IMR-90 (cell line): ENCODE data around the gene TMA7. TPM values are rescaled to one million over a fixed set of nuclear protein-coding genes. Genes with fewer than 3 reads are reported as not detected.

ENCODE experiments used
- ATAC-seq: fragments of 200-7000 bp; cut with Tn5 transposase; 2 replicates; pipeline ENCODE4 v1.9.1; 2020; ENCODE audit warnings: low read depth, mild to moderate bottlenecking, moderate library complexity
- BruUV-seq: library from RNA; stranded (reverse); fragments of 400-500 nt; replicated peaks from 2 replicates; lab custom pipeline; 2021; lab: Mats Ljungman, UMichigan
- CTCF ChIA-PET: fragments of 300-600 bp; formaldehyde crosslinking; extraction: SDS; loops from one replicate; lab custom pipeline; 2021; ENCODE audit warnings: antibody characterized with exemption; lab: Yijun Ruan, JAX
- POLR2A ChIA-PET: fragments of 300-600 bp; sonication (Branson Sonifier 250); formaldehyde crosslinking; loops from one replicate; lab custom pipeline; 2022; ENCODE audit warnings: antibody characterized with exemption; ENCODE audit not compliant: unreplicated experiment; lab: Charles Lee
- DNase-seq: peaks from one replicate; pipeline ENCODE4 v3.0.0; 2013
- H2AFZ ChIP-seq: replicated peaks from 2 replicates; pipeline ENCODE3; 2013; ENCODE audit warnings: low read length, mild to moderate bottlenecking; ENCODE audit not compliant: poor library complexity
- H2AK5ac ChIP-seq: 2 replicates; pipeline ENCODE4 v1.6.1; 2013; ENCODE audit warnings: low read depth, low read length, inconsistent platforms
- H2AK9ac ChIP-seq: replicated peaks from 2 replicates; pipeline ENCODE3; 2013; ENCODE audit warnings: mild to moderate bottlenecking, low read depth, low read length, moderate library complexity; ENCODE audit not compliant: poor library complexity
- H2BK120ac ChIP-seq: 2 replicates; pipeline ENCODE4 v1.6.1; 2013; ENCODE audit warnings: low read depth, low read length, inconsistent platforms
- H2BK15ac ChIP-seq: 3 replicates; pipeline ENCODE4 v1.6.1; 2013; ENCODE audit warnings: low read depth, low read length, inconsistent platforms
- H2BK20ac ChIP-seq: 2 replicates; pipeline ENCODE4 v1.6.1; 2013; ENCODE audit warnings: low read depth, mild to moderate bottlenecking, inconsistent platforms, low read length, moderate library complexity
- H2BK5ac ChIP-seq: 2 replicates; pipeline ENCODE4 v1.6.1; 2013; ENCODE audit warnings: mild to moderate bottlenecking, low read depth, low read length, inconsistent platforms; ENCODE audit not compliant: poor library complexity, severe bottlenecking
- H3K14ac ChIP-seq: replicated peaks from 2 replicates; pipeline ENCODE4 v1.6.1; 2013; ENCODE audit warnings: low read depth, low read length, inconsistent platforms
- H3K18ac ChIP-seq: 2 replicates; pipeline ENCODE4 v1.6.1; 2013; ENCODE audit warnings: low read depth, low read length, control low read depth
- H3K23ac ChIP-seq: 2 replicates; pipeline ENCODE4 v1.6.1; 2013; ENCODE audit warnings: low read depth, low read length, inconsistent platforms
- H3K27ac ChIP-seq: 2 replicates; pipeline ENCODE4 v1.5.1; 2013; ENCODE audit warnings: mild to moderate bottlenecking, control low read depth, low read length; ENCODE audit not compliant: insufficient read depth
- H3K27me3 ChIP-seq: 2 replicates; pipeline ENCODE4 v1.6.1; 2013; ENCODE audit warnings: low read length; ENCODE audit not compliant: control insufficient read depth, insufficient read depth
- H3K36me3 ChIP-seq: 2 replicates; pipeline ENCODE4 v1.6.1; 2013; ENCODE audit warnings: low read length, mixed read lengths; ENCODE audit not compliant: control insufficient read depth, insufficient read depth
- H3K4ac ChIP-seq: 2 replicates; pipeline ENCODE4 v1.6.1; 2013; ENCODE audit warnings: low read depth, low read length, inconsistent platforms
- H3K4me1 ChIP-seq: 2 replicates; pipeline ENCODE4 v1.6.1; 2013; ENCODE audit warnings: low read length, mixed read lengths; ENCODE audit not compliant: control insufficient read depth, insufficient read depth
- H3K4me2 ChIP-seq: 2 replicates; pipeline ENCODE4 v1.6.1; 2013; ENCODE audit warnings: low read depth, mild to moderate bottlenecking, control low read depth, low read length, moderate library complexity
- H3K4me3 ChIP-seq: 2 replicates; pipeline ENCODE4 v1.5.1; 2013; ENCODE audit warnings: low read depth, mild to moderate bottlenecking, control low read depth, low read length, moderate library complexity; ENCODE audit not compliant: insufficient read depth
- H3K56ac ChIP-seq: 2 replicates; pipeline ENCODE4 v1.6.1; 2013; ENCODE audit warnings: low read length, inconsistent platforms; ENCODE audit not compliant: insufficient read depth; ENCODE audit errors: extremely low read depth
- H3K79me1 ChIP-seq, 2 experiments: 2 replicates each; pipeline ENCODE4 v1.6.1; 2013; ENCODE audit warnings: low read length in 2 of 2, inconsistent platforms in 1 of 2, low read depth in 1 of 2
- H3K9ac ChIP-seq: 2 replicates; pipeline ENCODE4 v1.6.1; 2013; ENCODE audit warnings: low read depth, low read length, control low read depth
- H3K9me1 ChIP-seq: 2 replicates; pipeline ENCODE4 v1.6.1; 2013; ENCODE audit warnings: low read length, inconsistent platforms; ENCODE audit not compliant: insufficient read depth
- H3K9me3 ChIP-seq: 2 replicates; pipeline ENCODE4 v1.6.1; 2013; ENCODE audit warnings: low read length; ENCODE audit not compliant: control insufficient read depth, insufficient read depth
- H4K20me1 ChIP-seq: 2 replicates; pipeline ENCODE4 v1.6.1; 2013; ENCODE audit warnings: low read length, inconsistent platforms; ENCODE audit not compliant: insufficient read depth
- H4K5ac ChIP-seq: 2 replicates; pipeline ENCODE4 v1.6.1; 2013; ENCODE audit warnings: mild to moderate bottlenecking, low read depth, low read length, control low read depth
- H4K8ac ChIP-seq, 2 experiments: 2 replicates each; pipeline ENCODE4 v1.6.1; 2013; ENCODE audit warnings: low read depth in 2 of 2, low read length in 2 of 2, control low read depth in 1 of 2, inconsistent platforms in 1 of 2
- H4K91ac ChIP-seq: 2 replicates; pipeline ENCODE4 v1.6.1; 2013; ENCODE audit warnings: low read depth, low read length, inconsistent platforms; ENCODE audit not compliant: insufficient read depth
- CEBPB ChIP-seq: IDR thresholded peaks from 2 replicates; pipeline ENCODE4 v1.6.1; 2012; ENCODE audit warnings: low read depth, low read length, improper control_type of control experiment
- MAZ ChIP-seq: IDR thresholded peaks from 2 replicates; pipeline ENCODE4 v1.6.1; 2012; ENCODE audit warnings: low read depth, mild to moderate bottlenecking, low read length, improper control_type of control experiment, moderate library complexity, borderline replicate concordance
- RAD21 ChIP-seq: IDR thresholded peaks from 2 replicates; pipeline ENCODE4 v1.6.1; 2012; ENCODE audit warnings: low read length, improper control_type of control experiment
- SMC3 ChIP-seq: fragments of 150-350 bp; IDR thresholded peaks from 2 replicates; pipeline ENCODE4 v1.6.1; 2016; ENCODE audit warnings: low read depth, mild to moderate bottlenecking, antibody characterized with exemption, low read length, moderate library complexity
- WGBS, 2 experiments: methylation state at CpG; one replicate each; pipeline versions ENCODE4 v1.1.5 to v1.1.7; 2013; ENCODE audit warnings: missing lambda C conversion rate in 2 of 2; ENCODE audit not compliant: insufficient read length in 1 of 2; ENCODE audit errors: extremely low coverage in 2 of 2; 5-methylcytosine and 5-hydroxymethylcytosine counted together
- dilution Hi-C: fragments of 300-500 bp; cut with HindIII; formaldehyde crosslinking; loops from one replicate; pipeline ENCODE4 v1.14.3; 2018; ENCODE audit warnings: low sequenced_read_pairs; ENCODE audit not compliant: unreplicated experiment
- in situ Hi-C: fragments of 300-500 bp; cut with MboI; formaldehyde crosslinking; loops from 3 replicates; pipeline ENCODE4 v1.14.3; 2019; ENCODE audit warnings: low sequenced_read_pairs, inconsistent platforms, mixed read lengths
- intact Hi-C: fragments of 100-400 bp; cut with micrococcal nuclease; formaldehyde crosslinking; loops from 2 replicates; pipeline ENCODE4 v1.10.0; 2022
- polyA plus RNA-seq, 3 experiments: library from polyadenylated mRNA; depleted of rRNA; stranded (reverse); fragments of >200 nt; gene quantifications; 2 replicates each; pipeline ENCODE4 v1.2.3, GENCODE V29; 2012; ENCODE audit warnings: low replicate concordance in 1 of 3
- total RNA-seq: library from RNA; depleted of rRNA; stranded (reverse); fragments of >200 nt; gene quantifications from 2 replicates; pipeline ENCODE4 v1.2.3, GENCODE V29; 2012
- TF ChIP-seq, protein P1 (sequence below): conservative IDR thresholded peaks from 2 replicates; pipeline ENCODE4 v1.5.1; 2012; ENCODE audit warnings: mild to moderate bottlenecking, low read depth, low read length, improper control_type of control experiment
- TF ChIP-seq, protein P2 (sequence below): fragments of 150-350 bp; IDR thresholded peaks from 2 replicates; pipeline ENCODE4 v1.6.1; 2017; ENCODE audit warnings: mild to moderate bottlenecking, antibody characterized with exemption, low read length, low read depth

TMA7 gene
- total and polyA plus RNA-seq, 2 of the 4 experiments (the other 2 are of a cell fraction), result 81.9 to 240 TPM

DNA sequence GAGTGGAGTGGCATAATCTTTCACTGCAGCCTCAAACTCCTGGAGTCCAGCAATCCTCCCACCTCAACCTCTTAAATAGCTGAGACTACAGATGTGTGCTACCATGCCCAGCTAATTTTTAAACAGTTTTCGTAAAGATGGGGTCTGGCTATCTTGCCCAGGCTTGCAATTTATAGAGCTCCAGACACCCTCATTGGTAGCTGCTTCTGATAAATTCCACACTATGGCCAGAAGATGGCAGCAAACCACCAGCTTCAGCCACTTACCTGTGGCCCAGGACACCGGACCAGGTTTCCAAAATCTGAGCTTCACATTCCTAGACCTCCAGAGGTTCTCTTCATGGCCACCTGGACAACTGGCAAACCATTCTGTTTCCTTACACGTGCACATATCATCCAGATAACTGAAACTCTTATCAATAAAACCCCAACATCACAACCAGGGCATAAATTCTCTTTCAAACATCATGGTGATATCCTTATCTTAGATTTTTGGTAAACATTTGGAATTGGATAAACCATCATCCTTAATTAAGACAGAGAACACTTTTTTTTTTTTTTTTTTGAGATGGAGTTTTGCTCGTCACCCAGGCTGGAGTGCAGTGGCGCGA is 39.1 kb upstream of the TMA7 start:
- BruUV-seq, result no TSS peak
- Histone ChIP-seq H2BK20ac (no peak overlapping the region), H3K27ac (no peak overlapping the region), H2AK9ac (no peak overlapping the region), H3K4me2 (no peak overlapping the region), H4K91ac (no peak overlapping the region), H4K20me1 (no peaks in the 10 kb centered on the region), H3K9me1 (peaks cover 7% of the 10 kb centered on the region; the same call in 1 of the 2 replicates), H3K14ac (no peak overlapping the region), H3K4me1 (peaks cover 7% of the 10 kb centered on the region), H3K4me3 (no peak overlapping the region), H4K5ac (no peak overlapping the region), H2BK15ac (no peak overlapping the region), H3K9ac (no peak overlapping the region), H3K36me3 (peaks cover 20% of the 10 kb centered on the region; the same call in 1 of the 2 replicates), H3K23ac (no peak overlapping the region), H4K8ac (no peak overlapping the region), H3K56ac (no peak overlapping the region), H3K79me1 (no peaks in the 10 kb centered on the region), H3K18ac (no peak overlapping the region), H3K9me3 (no peaks in the 10 kb centered on the region), H2BK120ac (no peak overlapping the region), H2AFZ (no peak overlapping the region), H2BK5ac (no peak overlapping the region), H3K27me3 (no peaks in the 10 kb centered on the region; the same call in 1 of the 2 replicates), H2AK5ac (no peak overlapping the region), H3K4ac (no peak overlapping the region)
- ATAC-seq (peak; percentile 26; the same call in 1 of the 2 replicates), DNase-seq (peak; percentile 51)
- in situ Hi-C loops (loop anchor here (5.0 kb wide), 1 partner anchor 36 kb away; no protein-coding TSS in a partner anchor), intact Hi-C loops (no loop called here), dilution Hi-C loops (no loop called here)
- WGBS, 2 experiments, result 70% methylated on average over 1 of the region's 6 CpGs; no CpG with 5 or more reads in 1 of the 2 experiments
- POLR2A ChIA-PET, result interaction anchor here (0.7 kb wide), 1 partner anchor 35 kb away, joined by 4 read pairs; no protein-coding TSS in a partner anchor
- CTCF ChIA-PET, result interaction anchor here (0.7 to 4.8 kb wide), 6 partner anchors 14 to 404 kb away, joined by 3 to 65 read pairs (median 9); partner anchors contain the start of genes CCDC51, PLXNB1 and TMA7
- TF ChIP-seq, protein P1, sequence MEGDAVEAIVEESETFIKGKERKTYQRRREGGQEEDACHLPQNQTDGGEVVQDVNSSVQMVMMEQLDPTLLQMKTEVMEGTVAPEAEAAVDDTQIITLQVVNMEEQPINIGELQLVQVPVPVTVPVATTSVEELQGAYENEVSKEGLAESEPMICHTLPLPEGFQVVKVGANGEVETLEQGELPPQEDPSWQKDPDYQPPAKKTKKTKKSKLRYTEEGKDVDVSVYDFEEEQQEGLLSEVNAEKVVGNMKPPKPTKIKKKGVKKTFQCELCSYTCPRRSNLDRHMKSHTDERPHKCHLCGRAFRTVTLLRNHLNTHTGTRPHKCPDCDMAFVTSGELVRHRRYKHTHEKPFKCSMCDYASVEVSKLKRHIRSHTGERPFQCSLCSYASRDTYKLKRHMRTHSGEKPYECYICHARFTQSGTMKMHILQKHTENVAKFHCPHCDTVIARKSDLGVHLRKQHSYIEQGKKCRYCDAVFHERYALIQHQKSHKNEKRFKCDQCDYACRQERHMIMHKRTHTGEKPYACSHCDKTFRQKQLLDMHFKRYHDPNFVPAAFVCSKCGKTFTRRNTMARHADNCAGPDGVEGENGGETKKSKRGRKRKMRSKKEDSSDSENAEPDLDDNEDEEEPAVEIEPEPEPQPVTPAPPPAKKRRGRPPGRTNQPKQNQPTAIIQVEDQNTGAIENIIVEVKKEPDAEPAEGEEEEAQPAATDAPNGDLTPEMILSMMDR, result peak; percentile 65
- TF ChIP-seq CEBPB, result no peak
- TF ChIP-seq, protein P2, sequence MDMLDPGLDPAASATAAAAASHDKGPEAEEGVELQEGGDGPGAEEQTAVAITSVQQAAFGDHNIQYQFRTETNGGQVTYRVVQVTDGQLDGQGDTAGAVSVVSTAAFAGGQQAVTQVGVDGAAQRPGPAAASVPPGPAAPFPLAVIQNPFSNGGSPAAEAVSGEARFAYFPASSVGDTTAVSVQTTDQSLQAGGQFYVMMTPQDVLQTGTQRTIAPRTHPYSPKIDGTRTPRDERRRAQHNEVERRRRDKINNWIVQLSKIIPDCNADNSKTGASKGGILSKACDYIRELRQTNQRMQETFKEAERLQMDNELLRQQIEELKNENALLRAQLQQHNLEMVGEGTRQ, result no peak
- TF ChIP-seq MAZ, result no peak
- peak; percentile 80 for TF ChIP-seq RAD21
- peak; percentile 46 for TF ChIP-seq SMC3
